ENCODE data around the gene CRTC1.
"Not testable (repeated sequence)": the region's sequence is repeated elsewhere in the genome, so short reads cannot be mapped to it uniquely, and the experiment has no call there.

The CRTC1 gene

DNA sequence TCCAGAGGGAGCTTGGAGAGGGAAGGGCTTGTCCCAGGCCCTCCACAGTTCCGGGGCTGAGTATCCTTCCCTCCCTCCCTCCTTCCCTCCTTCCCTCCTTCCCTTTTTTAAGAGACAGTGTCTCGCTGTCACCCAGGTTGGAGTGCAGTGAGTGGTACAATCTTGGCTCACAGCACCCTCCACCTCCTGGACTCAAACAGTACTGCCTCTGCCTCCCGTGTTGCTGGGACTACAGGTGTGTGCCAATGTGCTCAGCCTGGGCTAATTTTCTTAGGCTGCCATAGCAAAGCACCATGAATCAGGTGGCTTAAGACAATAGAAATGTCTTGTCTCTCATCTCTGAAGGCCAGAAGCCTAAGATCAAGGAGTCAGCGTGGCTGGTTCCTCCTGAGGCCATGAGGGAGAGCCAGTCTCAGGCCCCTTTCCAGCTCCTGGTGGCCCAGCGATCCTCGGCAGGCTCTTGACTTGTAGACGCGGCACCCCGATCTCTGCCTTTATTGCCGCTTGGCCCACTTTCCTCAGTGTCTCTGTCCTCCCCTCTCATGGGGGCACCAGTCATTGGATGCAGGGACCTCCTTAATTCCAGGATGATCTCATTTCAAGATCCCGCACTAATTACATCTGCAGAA, 47.5 kb downstream of the CRTC1 start:
- DNase-seq (ENCODE audit: low read depth): no peak

GRCh38 chr19:18731562-18732008, 48.1 kb downstream of the CRTC1 start:
- DNase-seq (ENCODE audit: low read depth): no peak

DNA sequence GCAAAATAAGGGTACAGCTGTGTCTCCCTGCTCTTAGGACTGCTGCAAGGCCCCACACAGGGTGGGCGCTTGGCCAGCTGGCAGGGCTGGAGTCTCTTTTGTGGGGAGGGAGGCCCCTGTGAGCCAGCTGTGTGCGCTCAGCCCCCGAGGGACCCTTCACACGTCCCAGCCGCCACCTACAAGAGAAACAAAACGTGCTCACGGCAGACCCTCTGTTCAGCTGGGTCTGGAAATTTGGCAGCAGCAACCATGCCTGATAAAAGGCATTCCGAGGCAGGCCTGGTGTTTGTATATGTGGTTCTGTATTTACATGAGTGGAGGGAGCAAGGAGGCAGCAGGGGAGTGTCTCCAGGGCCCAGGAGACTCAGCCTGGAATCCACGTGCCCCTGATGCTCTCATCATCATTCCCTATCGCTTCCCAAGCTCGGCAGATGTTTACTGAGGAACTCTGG, 49.7 kb downstream of the CRTC1 start:
- DNase-seq (ENCODE audit: low read depth): no peak

- not testable (repeated sequence) for DNase-seq (ENCODE audit: low read depth)
Observed at GRCh38 chr19:18733762-18734332, 50.4 kb downstream of the CRTC1 start.

DNA sequence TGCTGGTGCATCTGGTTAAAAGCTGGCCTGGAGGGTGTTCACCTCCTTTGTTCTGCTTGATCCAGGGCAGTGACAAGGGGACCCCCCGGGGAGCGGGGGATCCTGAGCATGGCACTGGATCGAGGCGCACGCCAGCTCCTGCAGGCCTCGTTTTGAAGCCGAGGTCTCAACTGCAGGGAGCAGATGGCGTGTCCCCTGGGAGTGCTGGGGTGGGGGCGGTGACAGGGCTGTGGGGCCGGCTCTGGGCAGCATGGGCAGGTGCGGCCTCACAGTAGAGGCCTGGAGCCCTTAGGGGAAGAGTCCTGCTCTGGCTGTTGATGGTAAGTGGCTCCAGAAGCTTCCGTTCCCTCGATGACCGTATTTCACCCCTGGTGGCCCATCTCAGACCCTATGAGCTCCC, 51.8 kb downstream of the CRTC1 start:
- DNase-seq (ENCODE audit: low read depth): no peak

GRCh38 chr19:18735752-18736151, 52.3 kb downstream of the CRTC1 start:
- DNase-seq (ENCODE audit: low read depth): no peak

- no peak for DNase-seq (ENCODE audit: low read depth)
Observed at GRCh38 chr19:18736415-18737336, 53.2 kb downstream of the CRTC1 start.

DNA sequence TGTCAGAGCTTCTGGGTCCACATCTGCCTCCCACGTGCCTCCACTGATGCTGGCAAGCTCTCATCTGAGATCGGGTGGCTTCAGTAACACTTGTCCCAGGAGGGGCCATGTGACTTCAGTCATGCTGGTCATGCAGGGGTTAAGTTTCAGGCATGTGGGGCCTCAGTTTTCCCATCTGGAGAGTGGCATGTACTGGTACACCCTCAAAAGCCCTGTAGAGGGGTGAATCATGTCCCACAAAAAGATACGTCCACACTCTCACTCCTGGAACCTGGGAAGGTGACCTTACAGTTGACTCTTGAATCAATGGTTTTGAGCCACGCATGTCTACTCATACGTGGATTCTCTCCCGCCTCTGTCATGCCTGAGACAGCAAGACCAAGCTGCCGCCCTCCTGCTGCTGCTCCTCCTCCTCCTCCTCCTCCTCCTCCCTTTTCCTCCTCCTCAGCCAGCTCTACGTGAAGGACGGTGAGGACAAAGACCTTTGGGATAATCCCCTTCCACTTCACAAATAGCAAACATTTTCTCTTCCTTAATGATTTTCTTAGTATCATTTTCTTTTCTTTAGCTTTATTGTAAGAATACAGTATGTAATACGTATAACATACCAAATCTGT, 54.0 kb downstream of the CRTC1 start:
- no peak for DNase-seq (ENCODE audit: low read depth)

DNA sequence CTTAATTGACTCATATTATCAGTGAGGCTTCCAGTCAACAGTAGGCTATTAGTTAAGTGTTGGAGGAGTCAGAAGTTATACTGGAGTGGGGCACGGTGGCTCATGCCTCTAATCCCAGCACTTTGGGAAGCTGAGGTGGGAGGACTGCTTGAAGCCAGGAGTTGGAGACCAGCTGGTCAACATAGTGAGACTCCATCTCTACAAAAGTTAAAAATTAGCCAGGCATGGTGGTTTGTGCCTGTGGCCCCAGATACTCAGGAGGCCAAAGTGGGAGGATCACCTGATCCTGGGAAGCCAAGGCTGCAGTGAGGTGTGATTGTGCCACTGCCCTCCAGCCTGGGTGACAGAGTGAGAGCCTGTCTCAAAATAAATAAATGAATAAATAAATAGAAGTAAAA, 54.5 kb downstream of the CRTC1 start:
- DNase-seq (ENCODE audit: low read depth): no peak

DNA sequence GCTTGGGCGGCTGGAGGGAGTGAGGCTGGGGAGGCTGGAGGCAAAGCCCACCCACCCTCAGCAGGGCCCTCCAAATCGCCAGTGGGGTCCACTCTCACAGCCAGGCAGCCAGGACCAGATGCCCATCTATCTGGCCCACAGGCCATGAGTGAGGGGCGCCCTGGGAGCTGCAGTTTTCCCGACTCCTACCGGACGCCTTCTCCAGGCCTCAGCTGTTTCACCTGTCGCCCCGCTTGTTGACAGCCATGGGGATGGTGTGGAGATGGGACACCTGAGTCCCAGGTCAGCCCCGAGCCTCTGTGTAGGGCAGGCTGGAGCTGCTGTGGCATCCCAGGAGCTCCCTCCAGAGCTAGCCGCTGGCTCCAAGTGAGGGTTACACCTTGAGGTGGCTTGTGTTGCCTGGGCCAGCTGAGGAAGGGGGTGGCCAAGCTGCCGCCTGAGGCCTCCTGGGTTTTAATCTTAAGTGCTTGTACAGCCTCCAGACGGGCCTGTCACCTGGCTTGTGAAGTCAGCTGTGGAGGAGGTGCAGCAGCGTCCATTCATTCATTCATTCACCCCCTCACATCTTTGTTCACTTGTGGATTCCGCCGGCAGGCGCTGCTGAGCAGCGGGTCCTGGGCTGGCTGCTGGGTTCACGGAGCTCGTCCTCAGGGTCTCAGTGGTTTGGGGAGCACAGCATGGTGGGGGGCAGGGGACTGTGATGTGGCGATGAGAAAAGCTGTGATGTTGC, 55.6 kb downstream of the CRTC1 start:
- DNase-seq (ENCODE audit: low read depth): no peak

- DNase-seq (ENCODE audit: low read depth): no peak
Observed at GRCh38 chr19:18741124-18742121, 57.9 kb downstream of the CRTC1 start.

DNA sequence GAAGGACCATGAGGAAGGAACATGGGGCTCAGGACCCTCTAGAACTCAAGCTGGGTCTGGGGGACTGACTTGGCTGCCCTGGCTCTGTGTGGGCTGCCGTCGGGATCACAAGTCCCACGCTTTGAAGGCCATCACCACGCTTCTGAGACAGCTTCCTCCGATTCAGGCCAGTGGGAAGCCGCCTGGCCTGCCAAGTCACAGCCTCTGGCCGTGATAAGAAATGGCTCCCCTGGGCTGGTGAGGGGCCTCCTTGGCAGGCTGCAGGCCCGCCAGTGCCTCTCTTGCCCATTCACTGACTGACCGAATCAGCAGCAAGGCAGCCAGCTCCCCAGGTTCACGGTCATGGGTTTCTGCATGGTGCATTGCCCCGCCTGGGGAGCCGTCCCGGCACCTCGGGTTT, 58.8 kb downstream of the CRTC1 start:
- no peak for DNase-seq (ENCODE audit: low read depth)

- DNase-seq (ENCODE audit: low read depth): no peak
Observed at GRCh38 chr19:18742838-18743783, 59.6 kb downstream of the CRTC1 start.

DNA sequence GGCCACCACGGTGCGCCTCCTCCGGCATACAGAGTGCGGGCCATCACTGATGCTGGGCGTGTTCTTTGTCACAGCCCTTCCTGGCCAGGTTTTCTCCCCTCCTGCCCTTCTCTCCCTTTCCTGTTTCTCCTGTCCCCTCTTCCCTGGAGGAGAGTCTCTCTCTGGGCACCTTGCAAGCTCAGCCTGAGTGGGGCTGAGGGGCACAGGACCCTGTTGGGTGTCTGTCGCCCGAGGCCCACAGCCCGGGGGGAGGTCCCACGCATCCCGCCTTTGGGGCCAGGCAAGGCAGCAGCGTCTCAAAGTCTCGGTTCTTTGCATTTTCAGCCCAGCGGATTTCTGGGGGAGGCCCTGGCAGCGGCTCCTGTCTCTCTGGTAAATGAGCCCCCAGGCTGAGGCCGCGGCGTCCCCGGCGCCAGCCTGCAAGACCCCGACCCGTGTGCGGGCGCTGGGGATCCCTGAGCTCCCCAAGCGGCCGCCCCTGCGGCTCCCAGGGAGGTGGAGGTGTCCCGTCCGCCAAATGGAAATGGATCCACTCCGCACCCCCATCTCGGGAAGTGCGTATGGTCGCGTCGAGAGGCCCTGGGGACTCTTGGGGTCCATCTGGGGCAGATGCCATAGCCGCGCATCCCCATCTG, 60.4 kb downstream of the CRTC1 start:
- no peak for DNase-seq (ENCODE audit: low read depth)

- no peak for DNase-seq (ENCODE audit: low read depth)
Observed at GRCh38 chr19:18745012-18745735, 61.7 kb downstream of the CRTC1 start.

DNA sequence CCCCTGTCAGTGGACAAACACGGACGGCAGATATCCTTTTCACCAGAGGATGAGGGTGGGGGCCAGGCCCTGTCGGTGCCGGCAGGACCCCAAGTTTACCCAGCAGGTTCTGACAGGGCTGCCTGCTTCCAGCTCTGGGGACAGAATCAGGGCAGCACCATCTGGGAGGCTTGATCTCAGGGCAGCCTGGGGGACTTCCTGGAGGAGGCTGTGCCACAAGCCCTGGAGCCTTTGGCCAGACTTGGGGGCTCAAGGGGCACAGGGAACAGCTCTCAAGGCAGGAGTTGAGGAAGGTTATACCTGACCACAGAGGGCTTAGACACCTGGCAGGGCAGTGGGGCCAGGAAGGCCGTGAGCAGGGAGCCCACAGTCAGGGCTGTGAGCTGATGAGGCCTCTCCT, 62.5 kb downstream of the CRTC1 start:
- no peak for DNase-seq (ENCODE audit: low read depth)

DNA sequence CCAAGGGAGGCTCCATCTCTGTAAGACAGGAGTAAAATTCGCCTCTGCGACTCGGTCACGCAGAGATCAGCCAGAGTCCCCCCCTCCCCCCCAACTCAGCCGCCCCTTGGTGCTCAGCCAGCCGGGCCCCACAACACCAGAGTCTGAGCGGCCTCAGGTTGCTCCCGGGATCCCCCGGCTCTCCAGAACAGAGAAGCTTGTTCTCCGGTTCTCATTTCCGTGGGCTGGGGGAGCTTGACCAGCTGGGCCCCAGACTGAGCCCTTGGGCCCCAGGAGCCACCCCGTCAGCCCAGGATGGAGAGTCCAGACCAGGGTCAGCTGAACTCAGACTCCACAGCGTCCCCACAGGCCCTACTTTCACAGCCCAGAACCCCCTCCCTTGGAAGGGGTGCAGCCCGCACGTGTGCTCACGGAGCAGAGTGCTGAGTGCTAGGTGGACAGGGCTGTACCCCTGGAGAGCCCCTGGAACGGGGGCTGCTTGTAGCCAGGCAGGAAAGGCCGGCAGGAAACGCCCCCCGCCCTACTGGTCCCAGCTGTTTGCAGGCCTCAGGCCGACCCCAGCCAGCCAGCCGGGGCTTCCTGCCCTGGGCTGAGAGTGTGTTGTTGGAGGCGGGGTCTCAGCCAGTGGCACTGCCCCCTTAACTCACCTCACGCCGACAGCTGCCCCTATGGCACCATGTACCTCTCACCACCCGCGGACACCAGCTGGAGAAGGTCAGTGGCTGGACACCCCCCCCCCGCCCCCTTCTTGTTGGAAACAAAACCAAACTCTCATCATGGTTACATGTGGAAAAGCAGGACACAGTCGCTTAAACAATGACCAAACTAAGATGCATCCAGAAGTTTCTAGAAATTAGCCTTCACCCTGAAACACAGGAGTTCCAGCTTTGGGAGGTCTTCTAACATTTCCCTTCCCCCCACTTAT, 63.2 kb downstream of the CRTC1 start:
- no peak for DNase-seq (ENCODE audit: low read depth)

Measured in stimulated activated CD4-positive, alpha-beta T cell treated with anti-CD3 and anti-CD28 coated beads, Interleukin-2, amount 100 ng/mL, for 4 hours (primary cell).